Measurements from ENCODE around the gene PPP1R16B.

PPP1R16B gene

GRCh38 chr20:38806855-38807655 is 1.6 kb downstream of the PPP1R16B start:
- Histone ChIP-seq H3K27me3 (ENCODE audit: low read depth, low read length) (no peaks in the 10 kb centered on the region), H3K79me2 (ENCODE audit: low read length) (peaks cover 75% of the 10 kb centered on the region), H3K4me3 (ENCODE audit: low read length) (peak overlapping the region; percentile 85)

GRCh38 chr20:38809942-38810341 is 4.4 kb downstream of the PPP1R16B start:
- H3K4me2 ChIP-seq (ENCODE audit: low read length): peak overlapping the region; percentile 92

More at GRCh38 chr20:38806855-38807655, 1.6 kb downstream of the PPP1R16B start:
- peak overlapping the region; percentile 98 for H3K9ac ChIP-seq (ENCODE audit: low read length)
- peak overlapping the region; percentile 92 for H3K4me2 ChIP-seq (ENCODE audit: low read length)
- H2AFZ ChIP-seq (ENCODE audit: low read depth, low read length): no peak overlapping the region
- peaks cover 60% of the 10 kb centered on the region for H3K4me1 ChIP-seq (ENCODE audit: low read length)
- TF ChIP-seq EZH2phosphoT487 (IDR thresholded peaks at IDR 0.05; ENCODE audit: low read depth): no peak
- TF ChIP-seq CTCF (IDR thresholded peaks at IDR 0.05; ENCODE audit: low read depth, low read length): no peak
- peaks cover 56% of the 10 kb centered on the region for H4K20me1 ChIP-seq (ENCODE audit: insufficient read depth, low read length)
- peaks cover 53% of the 10 kb centered on the region for H3K36me3 ChIP-seq (replicated peaks; ENCODE audit: low read depth, low read length)
- no peaks in the 10 kb centered on the region for H3K9me3 ChIP-seq (ENCODE audit: insufficient read depth, low read length)
- H3K27ac ChIP-seq (ENCODE audit: low read length): peak overlapping the region; percentile 82

GRCh38 chr20:38810926-38811630 is 5.6 kb downstream of the PPP1R16B start:
- Histone ChIP-seq H3K4me2 (ENCODE audit: low read length) (peak overlapping the region; percentile 92), H3K9me3 (ENCODE audit: insufficient read depth, low read length) (no peaks in the 10 kb centered on the region), H4K20me1 (ENCODE audit: insufficient read depth, low read length) (peaks cover 95% of the 10 kb centered on the region), H2AFZ (ENCODE audit: low read depth, low read length) (no peak overlapping the region), H3K4me3 (ENCODE audit: low read length) (0 out of 2 replicates have a peak overlapping the region, but pooled peaks have one; percentile 4), H3K4me1 (ENCODE audit: low read length) (peaks cover 87% of the 10 kb centered on the region), H3K9ac (ENCODE audit: low read length) (no peak overlapping the region), H3K36me3 (replicated peaks; ENCODE audit: low read depth, low read length) (peaks cover 85% of the 10 kb centered on the region), H3K27ac (ENCODE audit: low read length) (peak overlapping the region; percentile 82), H3K79me2 (ENCODE audit: low read length) (peaks cover 100% of the 10 kb centered on the region), H3K27me3 (ENCODE audit: low read depth, low read length) (no peaks in the 10 kb centered on the region)
- TF ChIP-seq EZH2phosphoT487 (IDR thresholded peaks at IDR 0.05; ENCODE audit: low read depth): no peak

More at GRCh38 chr20:38809942-38810341, 4.4 kb downstream of the PPP1R16B start:
- H3K79me2 ChIP-seq (ENCODE audit: low read length): peaks cover 100% of the 10 kb centered on the region
- peak overlapping the region; percentile 85; the same call in 1 of the 2 replicates for H3K4me3 ChIP-seq (ENCODE audit: low read length)
- TF ChIP-seq CTCF (IDR thresholded peaks at IDR 0.05; ENCODE audit: low read depth, low read length): no peak
- no peak for TF ChIP-seq EZH2phosphoT487 (IDR thresholded peaks at IDR 0.05; ENCODE audit: low read depth)
- H3K9me3 ChIP-seq (ENCODE audit: insufficient read depth, low read length): no peaks in the 10 kb centered on the region
- peaks cover 79% of the 10 kb centered on the region for H3K4me1 ChIP-seq (ENCODE audit: low read length)
- H3K27me3 ChIP-seq (ENCODE audit: low read depth, low read length): no peaks in the 10 kb centered on the region
- peaks cover 84% of the 10 kb centered on the region for H4K20me1 ChIP-seq (ENCODE audit: insufficient read depth, low read length)
- 0 out of 2 replicates have a peak overlapping the region, but pooled peaks have one; percentile 3 for H3K9ac ChIP-seq (ENCODE audit: low read length)
- no peak overlapping the region for H2AFZ ChIP-seq (ENCODE audit: low read depth, low read length)
- H3K36me3 ChIP-seq (replicated peaks; ENCODE audit: low read depth, low read length): peaks cover 76% of the 10 kb centered on the region
- H3K27ac ChIP-seq (ENCODE audit: low read length): peak overlapping the region; percentile 82

- Histone ChIP-seq H3K36me3 (replicated peaks; ENCODE audit: low read depth, low read length) (peaks cover 87% of the 10 kb centered on the region), H4K20me1 (ENCODE audit: insufficient read depth, low read length) (peaks cover 99% of the 10 kb centered on the region), H3K9me3 (ENCODE audit: insufficient read depth, low read length) (no peaks in the 10 kb centered on the region), H3K9ac (ENCODE audit: low read length) (no peak overlapping the region), H2AFZ (ENCODE audit: low read depth, low read length) (no peak overlapping the region), H3K27me3 (ENCODE audit: low read depth, low read length) (no peaks in the 10 kb centered on the region), H3K4me3 (ENCODE audit: low read length) (0 out of 2 replicates have a peak overlapping the region, but pooled peaks have one; percentile 0), H3K4me2 (ENCODE audit: low read length) (peak overlapping the region; percentile 92), H3K27ac (ENCODE audit: low read length) (peak overlapping the region; percentile 82), H3K4me1 (ENCODE audit: low read length) (peaks cover 94% of the 10 kb centered on the region), H3K79me2 (ENCODE audit: low read length) (peaks cover 100% of the 10 kb centered on the region)
- no peak for TF ChIP-seq EZH2phosphoT487 (IDR thresholded peaks at IDR 0.05; ENCODE audit: low read depth)
- no peak for TF ChIP-seq CTCF (IDR thresholded peaks at IDR 0.05; ENCODE audit: low read depth, low read length)
Measured at GRCh38 chr20:38811769-38812168, 6.3 kb downstream of the PPP1R16B start.
